ENCODE measurements around the gene KLK15. TPM values are rescaled to one million over a fixed set of nuclear protein-coding genes. Genes with fewer than 3 reads are reported as not detected.

KLK15 gene
- total and polyA plus RNA-seq, 10 of the 15 experiments (the other 5 are each of a cell fraction or from before 2014, with no cell fraction given) = 0.04 to 0.08 TPM; not detected in 8

DNA sequence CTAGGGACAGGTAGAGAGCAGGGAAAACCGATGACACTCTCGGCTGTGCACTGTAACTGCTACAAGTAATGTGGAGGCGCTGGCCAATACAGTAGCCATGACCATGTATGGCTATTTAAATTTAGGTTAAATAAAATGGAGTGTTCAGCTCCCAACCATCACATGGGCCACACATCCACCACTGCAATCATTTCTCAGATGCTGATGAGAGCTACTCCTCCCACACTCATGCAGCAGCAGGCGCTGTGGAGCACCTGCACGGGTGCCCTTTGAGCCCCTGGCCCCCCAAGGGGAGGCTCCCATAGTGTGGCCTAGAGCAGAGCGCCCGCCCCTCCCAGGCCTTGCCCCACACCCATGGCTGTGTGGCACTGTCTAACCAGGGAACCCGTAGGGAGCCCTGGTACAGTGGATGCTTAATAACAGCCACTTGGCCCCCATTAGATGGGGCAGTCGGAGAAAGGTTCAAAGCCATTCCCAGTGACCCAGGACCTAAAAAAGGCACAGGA is 37.2 kb downstream of the KLK15 start:
- no peak overlapping the region for H2AFZ ChIP-seq (ENCODE audit: control insufficient read depth, low read depth, low read length)
- ChIA-PET RAD21 (ENCODE audit: unreplicated experiment) (interaction anchor here (6.7 kb wide), 1 partner anchor 126 kb away, joined by 35 read pairs; no protein-coding TSS in a partner anchor), CTCF (interaction anchor here (3.4 kb wide), 1 partner anchor 126 kb away, joined by 24 read pairs; no protein-coding TSS in a partner anchor), POLR2A (interaction anchor here (1.1 kb wide), 1 partner anchor 16 kb away, joined by 3 read pairs; no protein-coding TSS in a partner anchor), SMC1A (ENCODE audit: uncharacterized antibody, unreplicated experiment) (no interaction called here)
- H4K20me1 ChIP-seq (ENCODE audit: control insufficient read depth, insufficient read depth) = peaks cover 8% of the 10 kb centered on the region
- no peak overlapping the region for H3K27ac ChIP-seq (ENCODE audit: control insufficient read depth, insufficient read depth)
- H3K27me3 ChIP-seq (replicated peaks in 1 of 2; ENCODE audit: control insufficient read depth in 2 of 2, insufficient read depth in 2 of 2, low read length in 1 of 2) = no peaks in the 10 kb centered on the region
- peaks cover 19% of the 10 kb centered on the region for H3K79me2 ChIP-seq (ENCODE audit: control insufficient read depth, insufficient read depth, low read length)
- no peak overlapping the region for H3K9ac ChIP-seq (ENCODE audit: control insufficient read depth, insufficient read depth, low read length)
- no TSS peak for BruUV-seq (replicated peaks)
- H3K4me1 ChIP-seq (ENCODE audit: control insufficient read depth, insufficient read depth, low read length) = peaks cover 5% of the 10 kb centered on the region
- DNase-seq (ENCODE audit: low read depth, low spot score) (no peak), ATAC-seq (peak; percentile 6), FAIRE-seq (no peak)
- in situ Hi-C loops (cut with MboI) (no loop called here), intact Hi-C loops (cut with micrococcal nuclease; ENCODE audit: unreplicated experiment) (no loop called here)
- 83% methylated on average over 9 of the region's 9 CpGs for WGBS (ENCODE audit: insufficient coverage, insufficient replicate concordance, low lambda C conversion rate, missing lambda C conversion rate)
- peaks cover 21 to 34% of the 10 kb centered on the region in 2 experiments; a peak in 3 of 4 replicates for H3K36me3 ChIP-seq (ENCODE audit: control insufficient read depth in 2 of 2, insufficient read depth in 2 of 2, low read length in 1 of 2)
- no peak overlapping the region for H3K4me3 ChIP-seq
- H3K9me3 ChIP-seq (replicated peaks; ENCODE audit: control insufficient read depth, insufficient read depth, low read length) = no peaks in the 10 kb centered on the region
- no peak overlapping the region for H3K4me2 ChIP-seq (ENCODE audit: control insufficient read depth, insufficient read depth)
- TF ChIP-seq PML (IDR thresholded peaks at IDR 0.05; ENCODE audit: low read length) (peak; percentile 21; the same call in 1 of the 2 replicates), BRCA1 (IDR thresholded peaks at IDR 0.05; ENCODE audit: low read depth, low read length) (no peak), RUNX3 (IDR thresholded peaks at IDR 0.05; ENCODE audit: low read length) (no peak), BMI1 (IDR thresholded peaks at IDR 0.05; ENCODE audit: borderline replicate concordance) (no peak), CHD4 (IDR thresholded peaks at IDR 0.05) (no peak), ETV6 (conservative IDR thresholded peaks at IDR 0.05 in 1 of 2, IDR thresholded peaks at IDR 0.05 in 1 of 2; ENCODE audit: borderline replicate concordance in 1 of 2, low read depth in 1 of 2) (no peak), TARDBP (IDR thresholded peaks at IDR 0.05; ENCODE audit: borderline replicate concordance) (peak; percentile 32; the same call in 1 of the 2 replicates), NFYB (IDR thresholded peaks at IDR 0.05; ENCODE audit: insufficient read depth, low read depth, low read length) (no peak), ZNF24 (IDR thresholded peaks at IDR 0.05) (no peak), YBX1 (IDR thresholded peaks at IDR 0.05) (no peak), ZZZ3 (IDR thresholded peaks at IDR 0.05; ENCODE audit: control insufficient read depth, insufficient read length, low read depth) (no peak), POU2F2 (IDR thresholded peaks at IDR 0.05; ENCODE audit: borderline replicate concordance, low read depth, low read length) (no peak)
- TF ChIP-seq, protein P1, sequence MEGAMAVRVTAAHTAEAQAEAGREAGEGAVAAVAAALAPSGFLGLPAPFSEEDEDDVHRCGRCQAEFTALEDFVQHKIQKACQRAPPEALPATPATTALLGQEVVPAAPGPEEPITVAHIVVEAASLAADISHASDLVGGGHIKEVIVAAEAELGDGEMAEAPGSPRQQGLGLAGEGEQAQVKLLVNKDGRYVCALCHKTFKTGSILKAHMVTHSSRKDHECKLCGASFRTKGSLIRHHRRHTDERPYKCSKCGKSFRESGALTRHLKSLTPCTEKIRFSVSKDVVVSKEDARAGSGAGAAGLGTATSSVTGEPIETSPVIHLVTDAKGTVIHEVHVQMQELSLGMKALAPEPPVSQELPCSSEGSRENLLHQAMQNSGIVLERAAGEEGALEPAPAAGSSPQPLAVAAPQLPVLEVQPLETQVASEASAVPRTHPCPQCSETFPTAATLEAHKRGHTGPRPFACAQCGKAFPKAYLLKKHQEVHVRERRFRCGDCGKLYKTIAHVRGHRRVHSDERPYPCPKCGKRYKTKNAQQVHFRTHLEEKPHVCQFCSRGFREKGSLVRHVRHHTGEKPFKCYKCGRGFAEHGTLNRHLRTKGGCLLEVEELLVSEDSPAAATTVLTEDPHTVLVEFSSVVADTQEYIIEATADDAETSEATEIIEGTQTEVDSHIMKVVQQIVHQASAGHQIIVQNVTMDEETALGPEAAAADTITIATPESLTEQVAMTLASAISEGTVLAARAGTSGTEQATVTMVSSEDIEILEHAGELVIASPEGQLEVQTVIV (IDR thresholded peaks at IDR 0.05; ENCODE audit: borderline replicate concordance, partially characterized antibody) = no peak
- TF ChIP-seq, protein P2, sequence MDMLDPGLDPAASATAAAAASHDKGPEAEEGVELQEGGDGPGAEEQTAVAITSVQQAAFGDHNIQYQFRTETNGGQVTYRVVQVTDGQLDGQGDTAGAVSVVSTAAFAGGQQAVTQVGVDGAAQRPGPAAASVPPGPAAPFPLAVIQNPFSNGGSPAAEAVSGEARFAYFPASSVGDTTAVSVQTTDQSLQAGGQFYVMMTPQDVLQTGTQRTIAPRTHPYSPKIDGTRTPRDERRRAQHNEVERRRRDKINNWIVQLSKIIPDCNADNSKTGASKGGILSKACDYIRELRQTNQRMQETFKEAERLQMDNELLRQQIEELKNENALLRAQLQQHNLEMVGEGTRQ (IDR thresholded peaks at IDR 0.05; ENCODE audit: borderline replicate concordance, low read depth, low read length) = no peak
- TF ChIP-seq, protein P3, sequence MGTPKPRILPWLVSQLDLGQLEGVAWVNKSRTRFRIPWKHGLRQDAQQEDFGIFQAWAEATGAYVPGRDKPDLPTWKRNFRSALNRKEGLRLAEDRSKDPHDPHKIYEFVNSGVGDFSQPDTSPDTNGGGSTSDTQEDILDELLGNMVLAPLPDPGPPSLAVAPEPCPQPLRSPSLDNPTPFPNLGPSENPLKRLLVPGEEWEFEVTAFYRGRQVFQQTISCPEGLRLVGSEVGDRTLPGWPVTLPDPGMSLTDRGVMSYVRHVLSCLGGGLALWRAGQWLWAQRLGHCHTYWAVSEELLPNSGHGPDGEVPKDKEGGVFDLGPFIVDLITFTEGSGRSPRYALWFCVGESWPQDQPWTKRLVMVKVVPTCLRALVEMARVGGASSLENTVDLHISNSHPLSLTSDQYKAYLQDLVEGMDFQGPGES (IDR thresholded peaks at IDR 0.05) = no peak
- TF ChIP-seq, protein P4, sequence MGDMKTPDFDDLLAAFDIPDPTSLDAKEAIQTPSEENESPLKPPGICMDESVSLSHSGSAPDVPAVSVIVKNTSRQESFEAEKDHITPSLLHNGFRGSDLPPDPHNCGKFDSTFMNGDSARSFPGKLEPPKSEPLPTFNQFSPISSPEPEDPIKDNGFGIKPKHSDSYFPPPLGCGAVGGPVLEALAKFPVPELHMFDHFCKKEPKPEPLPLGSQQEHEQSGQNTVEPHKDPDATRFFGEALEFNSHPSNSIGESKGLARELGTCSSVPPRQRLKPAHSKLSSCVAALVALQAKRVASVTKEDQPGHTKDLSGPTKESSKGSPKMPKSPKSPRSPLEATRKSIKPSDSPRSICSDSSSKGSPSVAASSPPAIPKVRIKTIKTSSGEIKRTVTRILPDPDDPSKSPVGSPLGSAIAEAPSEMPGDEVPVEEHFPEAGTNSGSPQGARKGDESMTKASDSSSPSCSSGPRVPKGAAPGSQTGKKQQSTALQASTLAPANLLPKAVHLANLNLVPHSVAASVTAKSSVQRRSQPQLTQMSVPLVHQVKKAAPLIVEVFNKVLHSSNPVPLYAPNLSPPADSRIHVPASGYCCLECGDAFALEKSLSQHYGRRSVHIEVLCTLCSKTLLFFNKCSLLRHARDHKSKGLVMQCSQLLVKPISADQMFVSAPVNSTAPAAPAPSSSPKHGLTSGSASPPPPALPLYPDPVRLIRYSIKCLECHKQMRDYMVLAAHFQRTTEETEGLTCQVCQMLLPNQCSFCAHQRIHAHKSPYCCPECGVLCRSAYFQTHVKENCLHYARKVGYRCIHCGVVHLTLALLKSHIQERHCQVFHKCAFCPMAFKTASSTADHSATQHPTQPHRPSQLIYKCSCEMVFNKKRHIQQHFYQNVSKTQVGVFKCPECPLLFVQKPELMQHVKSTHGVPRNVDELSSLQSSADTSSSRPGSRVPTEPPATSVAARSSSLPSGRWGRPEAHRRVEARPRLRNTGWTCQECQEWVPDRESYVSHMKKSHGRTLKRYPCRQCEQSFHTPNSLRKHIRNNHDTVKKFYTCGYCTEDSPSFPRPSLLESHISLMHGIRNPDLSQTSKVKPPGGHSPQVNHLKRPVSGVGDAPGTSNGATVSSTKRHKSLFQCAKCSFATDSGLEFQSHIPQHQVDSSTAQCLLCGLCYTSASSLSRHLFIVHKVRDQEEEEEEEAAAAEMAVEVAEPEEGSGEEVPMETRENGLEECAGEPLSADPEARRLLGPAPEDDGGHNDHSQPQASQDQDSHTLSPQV (IDR thresholded peaks at IDR 0.05) = no peak
